NCI-H2196 (cell line): ENCODE data around the gene COPRS.
A peak's percentile ranks its signal among the peaks of the same experiment; 100 is the strongest.

Experiments used
- DNase-seq: peaks from one replicate; lab custom pipeline; 2025; ENCODE audit not compliant: unreplicated experiment; lab: John Stamatoyannopoulos, UW

COPRS gene, protein sequence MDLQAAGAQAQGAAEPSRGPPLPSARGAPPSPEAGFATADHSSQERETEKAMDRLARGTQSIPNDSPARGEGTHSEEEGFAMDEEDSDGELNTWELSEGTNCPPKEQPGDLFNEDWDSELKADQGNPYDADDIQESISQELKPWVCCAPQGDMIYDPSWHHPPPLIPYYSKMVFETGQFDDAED

DNA sequence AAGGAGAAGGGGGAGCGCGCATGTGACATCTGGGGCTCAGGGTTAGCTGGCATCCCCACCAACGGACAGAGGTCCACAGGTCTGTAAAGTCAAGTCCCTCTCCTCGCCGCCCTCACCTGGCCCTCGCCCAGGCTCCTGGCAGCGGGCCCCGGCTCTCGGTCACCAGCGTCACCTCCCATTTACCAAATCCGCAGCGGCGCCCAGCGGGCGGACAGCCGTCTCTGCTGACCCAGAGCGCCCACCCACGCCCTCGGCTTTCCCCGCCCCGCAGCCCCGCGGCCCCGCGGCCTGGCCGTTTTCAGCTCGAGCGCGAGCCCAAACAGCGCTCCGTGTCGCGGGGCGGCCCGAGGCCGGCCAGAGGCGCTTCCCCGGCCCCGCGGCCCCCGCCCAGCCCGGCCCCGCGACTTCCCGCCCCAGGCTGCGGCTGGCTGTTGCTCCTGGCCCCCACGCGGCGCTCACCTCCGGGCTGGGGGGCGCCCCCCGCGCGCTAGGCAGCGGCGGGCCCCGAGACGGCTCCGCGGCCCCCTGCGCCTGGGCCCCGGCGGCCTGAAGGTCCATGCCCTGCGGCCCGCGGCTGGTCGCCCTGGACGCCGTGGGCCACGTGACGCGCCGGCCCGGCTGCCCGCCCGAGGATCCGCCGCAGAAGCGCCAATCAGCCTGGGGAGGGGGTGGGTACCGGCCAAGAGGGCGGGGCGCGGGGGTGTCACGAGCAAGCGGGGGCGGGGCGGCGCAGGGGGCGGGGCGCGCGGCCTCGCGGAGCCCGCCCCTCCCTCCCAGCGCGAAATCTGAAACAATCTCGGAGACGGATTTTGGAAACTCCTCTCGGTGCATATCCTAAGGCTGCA is at the start of gene COPRS:
COPRS (minus strand) TSS at position 603 of the 845 bp plus-strand sequence; CDS start at position 558, 45 bp downstream.
- peak; percentile 60 for DNase-seq

DNA sequence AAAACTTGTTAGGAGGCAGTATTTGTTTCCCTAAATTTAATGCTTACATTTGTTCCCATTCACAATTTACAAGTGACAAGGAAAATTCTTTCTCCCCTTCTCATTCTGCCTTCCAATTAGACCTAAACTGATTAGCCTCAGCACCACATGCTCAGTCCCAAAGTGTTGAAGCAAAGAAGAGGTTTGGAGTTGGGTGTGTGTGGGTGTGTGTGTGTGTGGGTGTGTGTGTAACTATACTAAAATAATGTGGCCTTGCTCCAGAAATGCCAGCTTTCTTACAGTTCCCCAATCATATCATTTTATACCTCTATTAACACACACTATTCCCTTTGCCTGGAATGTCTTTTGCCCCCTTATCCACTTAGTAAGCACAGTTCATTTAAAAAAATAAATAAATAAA is 49.3 kb upstream of the COPRS start:
- no peak for DNase-seq

DNA sequence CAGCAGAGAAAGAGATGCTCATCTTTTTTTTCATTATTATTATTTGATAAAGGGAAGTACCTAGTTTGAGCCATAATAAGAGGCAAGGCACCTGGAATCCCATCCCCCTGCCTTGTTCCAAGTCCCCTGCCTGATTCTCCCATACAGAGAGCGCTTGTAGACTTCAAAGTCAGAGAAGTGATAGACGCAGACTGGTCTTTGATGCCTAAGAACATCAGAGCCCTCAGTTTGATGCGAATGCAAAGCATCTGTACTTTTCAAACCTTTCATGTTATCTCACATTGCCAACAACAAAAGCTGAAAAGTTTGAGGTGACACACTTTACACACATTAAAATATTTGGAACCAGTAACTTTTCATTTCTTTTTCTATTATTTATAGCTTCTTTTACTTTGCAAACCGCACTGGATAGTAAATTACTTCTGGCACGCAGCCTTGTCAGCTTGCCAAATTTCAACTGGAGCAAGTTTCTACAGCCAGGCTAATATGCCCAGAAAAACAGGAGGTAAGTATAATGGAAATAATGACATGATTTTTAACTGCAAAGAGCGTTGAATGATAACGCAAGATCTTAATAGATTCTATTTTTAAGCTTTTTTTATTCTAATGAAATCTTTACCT is 48.4 kb upstream of the COPRS start:
- no peak for DNase-seq

DNA sequence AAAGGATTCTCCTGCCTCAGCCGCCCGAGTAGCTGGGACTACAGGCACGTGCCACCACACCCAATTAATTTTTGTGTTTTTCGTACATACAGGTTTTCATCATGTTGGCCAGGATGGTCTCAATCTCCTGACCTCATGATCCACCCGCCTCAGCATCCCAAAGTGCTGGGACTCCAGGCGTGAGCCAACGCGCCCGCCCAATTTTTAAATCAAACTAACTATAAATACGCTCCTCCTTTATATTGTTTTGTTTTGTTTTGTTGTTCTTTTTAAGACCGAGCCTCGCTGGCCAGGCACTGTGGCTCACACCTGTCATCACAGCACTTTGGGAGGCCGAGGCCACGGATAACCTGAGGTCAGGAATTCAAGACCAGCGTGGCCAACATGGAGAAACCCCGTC is 44.4 kb upstream of the COPRS start:
- no peak for DNase-seq

DNA sequence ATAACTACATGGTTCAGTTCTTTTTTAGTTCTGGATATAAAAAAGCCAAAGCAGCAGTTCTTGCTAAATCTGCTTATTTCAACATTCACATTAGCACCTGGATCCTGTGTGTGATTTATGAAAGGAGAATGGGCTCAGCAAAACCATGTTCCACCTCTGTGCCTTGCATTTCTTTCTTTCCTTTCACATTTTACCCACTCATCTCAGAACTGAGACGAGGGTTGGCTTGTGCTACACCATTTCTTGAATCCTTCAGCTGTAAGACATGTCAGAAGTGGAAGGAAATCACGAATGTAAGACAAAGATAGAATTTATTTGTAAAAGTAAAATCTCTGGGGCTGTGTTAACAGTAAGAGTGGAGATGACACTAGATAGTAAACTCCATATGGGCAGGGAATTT is 43.6 kb upstream of the COPRS start:
- DNase-seq: no peak

DNA sequence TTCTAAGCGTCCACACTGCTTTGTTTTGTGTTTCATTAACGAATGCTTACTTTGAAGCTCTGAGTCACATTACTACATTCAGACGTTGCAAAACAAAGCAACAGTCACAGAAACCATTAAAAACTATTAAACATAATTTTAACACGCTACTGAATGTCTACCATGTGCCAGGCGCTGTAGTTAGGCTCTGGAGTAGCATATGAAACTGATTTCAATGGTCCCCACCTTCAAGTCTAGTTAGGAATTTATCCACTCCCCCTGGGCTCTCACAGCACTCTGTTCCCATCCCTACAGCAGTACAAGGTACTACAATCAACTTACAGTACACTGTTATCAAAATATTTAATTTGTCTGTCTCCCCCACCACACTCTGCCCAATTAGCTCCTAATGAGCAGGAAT is 41.8 kb upstream of the COPRS start:
- no peak for DNase-seq

DNA sequence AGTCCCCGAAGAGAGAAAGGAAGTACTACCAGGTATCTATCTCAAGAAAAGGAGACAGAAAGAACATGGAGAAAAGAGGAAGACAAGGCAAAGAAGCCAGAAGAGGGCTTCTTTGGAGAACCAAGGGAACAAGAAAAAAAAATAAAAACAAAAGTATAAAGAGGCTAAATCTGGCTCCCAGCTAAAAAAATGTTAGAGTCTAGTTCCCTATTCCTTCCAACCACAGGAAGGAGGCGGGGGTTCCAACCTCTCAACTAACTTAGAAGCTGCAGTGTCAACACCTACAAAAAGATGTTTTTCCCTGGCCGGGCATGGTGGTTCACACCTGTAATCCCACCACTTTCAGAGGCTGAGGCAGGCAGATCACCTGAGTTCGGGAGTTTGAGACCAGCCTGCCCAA is 29.1 kb upstream of the COPRS start:
- no peak for DNase-seq

DNA sequence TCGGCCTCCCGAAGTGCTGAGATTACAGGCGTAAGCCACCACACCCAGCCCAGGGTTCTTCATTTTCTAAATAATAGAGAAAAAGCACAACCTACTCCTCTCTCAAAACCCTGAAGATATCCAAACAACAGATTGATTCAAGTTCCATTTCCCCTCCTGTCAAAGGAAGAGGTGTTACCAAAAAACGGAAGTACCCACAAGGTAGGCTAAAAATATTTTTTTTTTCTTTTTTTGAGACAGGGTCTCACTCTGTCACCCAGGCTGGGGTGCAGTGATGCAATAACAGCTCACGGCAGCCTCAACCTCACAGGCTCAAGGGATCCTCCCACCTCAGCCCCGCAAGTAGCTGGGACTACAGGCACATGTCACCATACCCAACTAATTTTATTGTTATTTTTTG is 23.5 kb upstream of the COPRS start:
- no peak for DNase-seq

DNA sequence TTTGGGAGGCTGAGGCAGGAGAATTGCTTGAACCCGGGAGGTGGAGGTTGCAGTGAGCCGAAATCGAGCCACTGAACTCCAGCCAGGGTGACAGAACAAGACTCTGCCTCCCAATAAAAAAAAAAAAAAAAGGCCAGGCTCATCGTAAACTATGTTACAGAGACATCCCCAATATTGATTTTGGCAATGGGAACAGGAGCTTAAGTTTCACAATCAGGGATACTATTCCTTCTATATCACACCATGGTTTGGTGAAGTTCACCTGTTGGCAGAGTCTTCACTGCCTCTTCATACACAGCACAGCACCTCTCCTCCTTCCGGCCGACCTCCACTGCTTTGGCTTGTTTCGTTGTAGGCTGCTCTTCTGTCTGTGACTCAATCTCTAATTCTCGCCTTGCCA is 21.3 kb upstream of the COPRS start:
- DNase-seq: no peak

DNA sequence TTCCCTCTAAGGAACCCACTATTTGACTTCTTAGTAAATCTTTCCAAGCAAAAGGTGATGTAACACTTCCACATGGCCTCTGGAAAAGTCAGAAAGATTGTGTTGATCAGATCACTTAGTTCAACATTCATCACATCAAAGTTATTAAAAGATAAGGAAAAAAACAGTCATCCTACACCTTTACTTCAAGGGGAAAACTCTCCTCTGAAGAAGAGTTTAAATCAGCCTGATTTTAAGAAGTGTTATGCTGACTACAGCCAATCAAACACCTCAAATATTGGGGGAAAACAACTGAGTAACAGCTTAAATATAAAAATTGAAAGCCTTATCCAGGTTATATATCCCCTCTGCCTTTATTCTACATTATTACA is 19.6 kb upstream of the COPRS start:
- DNase-seq: no peak

DNA sequence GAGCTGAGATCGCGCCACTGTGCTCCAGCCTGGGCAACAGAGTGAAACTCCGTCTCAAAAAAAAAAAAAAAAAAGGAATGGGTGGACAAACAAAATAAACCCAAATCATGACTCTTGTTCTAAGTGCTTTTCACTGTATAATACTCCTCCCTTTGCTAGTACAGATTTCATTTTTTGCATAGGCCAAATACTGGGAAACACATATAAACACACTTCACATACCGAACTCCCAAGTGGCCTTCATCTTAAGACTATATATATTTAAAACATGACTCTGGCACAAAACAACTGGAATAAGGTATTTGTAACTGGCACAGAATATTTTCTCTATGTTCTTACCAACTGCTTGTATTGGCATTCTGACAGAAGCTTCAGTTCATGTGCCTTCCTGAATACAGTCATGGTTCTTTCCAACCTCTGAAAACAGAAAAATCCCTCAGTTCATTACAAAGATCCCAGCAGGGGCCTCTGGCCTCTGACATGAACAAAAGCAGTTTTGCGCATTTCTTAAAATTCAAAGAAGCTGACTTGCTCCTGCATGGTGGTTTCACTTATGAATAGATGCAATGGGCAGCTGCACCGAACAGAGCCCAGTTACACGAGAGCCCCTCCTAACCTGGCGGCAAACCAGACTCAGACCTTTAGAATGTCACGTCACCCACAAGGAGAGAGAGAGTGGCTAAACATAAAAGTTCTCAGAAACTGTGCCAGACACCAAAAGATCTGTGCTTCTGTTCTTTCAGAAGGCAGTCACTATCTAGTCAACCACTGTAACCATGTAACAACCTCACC is 19.1 kb upstream of the COPRS start:
- no peak for DNase-seq

DNA sequence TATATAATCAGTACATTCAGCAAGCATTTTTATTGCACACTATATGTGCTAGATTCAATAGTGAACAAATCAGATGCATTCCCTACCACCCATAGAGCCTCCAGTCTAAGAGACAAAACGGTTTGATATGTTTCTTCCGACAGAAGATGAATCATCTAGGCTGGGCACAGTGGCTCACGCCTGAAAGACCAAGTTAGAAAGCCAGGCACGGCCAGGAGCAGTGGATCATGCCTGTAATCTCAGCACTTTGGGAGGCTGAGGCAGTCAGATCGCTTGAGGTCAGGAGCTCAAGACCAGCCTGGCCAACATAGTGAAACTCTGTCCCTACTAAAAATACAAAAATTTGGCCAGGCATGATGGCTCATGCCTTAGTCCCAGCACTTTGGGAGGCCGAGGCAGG is 18.3 kb upstream of the COPRS start:
- no peak for DNase-seq

DNA sequence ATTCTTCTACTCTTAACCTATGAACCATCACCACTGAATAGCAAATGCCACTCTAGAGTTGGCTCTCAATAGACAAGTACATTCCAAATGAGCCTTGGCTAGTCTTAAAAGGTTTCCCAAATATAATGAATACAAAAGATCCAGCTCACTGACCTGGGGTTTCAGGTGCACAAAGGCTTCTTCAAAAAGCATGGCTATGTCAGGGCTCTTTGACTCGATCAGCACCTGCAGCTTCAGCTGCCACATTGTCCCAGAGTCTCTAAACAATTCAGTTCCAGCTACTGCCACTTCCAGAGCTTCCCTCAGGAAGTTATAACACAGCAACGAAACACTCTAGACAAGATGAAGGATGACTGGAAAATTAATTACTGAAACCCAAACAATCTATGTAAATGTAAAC is 16.0 kb upstream of the COPRS start:
- no peak for DNase-seq

DNA sequence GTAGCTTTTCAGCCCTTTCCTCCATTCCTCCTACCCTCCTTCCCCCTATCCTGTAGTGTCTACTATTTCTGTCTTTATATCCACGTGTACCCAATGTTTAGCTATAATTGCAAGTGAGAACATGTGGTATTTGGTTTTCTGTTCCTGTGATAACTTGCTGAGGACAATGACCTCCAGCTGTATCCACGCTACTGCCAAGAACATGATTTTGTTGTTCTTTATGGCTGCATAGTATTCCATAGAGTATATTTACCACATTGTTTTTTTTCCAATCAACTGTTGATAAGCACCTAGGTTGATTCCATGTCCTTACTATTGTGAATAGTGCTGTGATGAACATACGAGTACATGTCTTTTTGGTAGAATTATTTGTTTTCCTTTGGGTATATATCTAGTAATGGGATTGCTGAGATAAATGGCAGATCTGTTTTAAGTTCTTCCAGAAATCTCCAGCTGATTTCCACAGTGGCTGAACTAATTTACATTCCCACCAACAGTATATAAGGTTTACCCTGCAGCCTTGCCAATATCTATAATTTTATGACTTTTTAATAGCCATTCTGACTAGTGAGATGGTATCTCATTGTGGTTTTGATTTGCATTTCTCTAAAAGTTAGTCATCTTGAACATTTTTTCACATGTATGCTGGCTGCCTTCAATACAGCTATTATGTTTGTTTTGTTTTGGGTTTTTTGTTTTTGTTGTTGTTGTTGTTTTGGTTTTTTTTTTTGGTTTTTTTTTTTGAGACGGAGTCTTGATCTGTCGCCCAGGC is 10.9 kb upstream of the COPRS start:
- DNase-seq: no peak

DNA sequence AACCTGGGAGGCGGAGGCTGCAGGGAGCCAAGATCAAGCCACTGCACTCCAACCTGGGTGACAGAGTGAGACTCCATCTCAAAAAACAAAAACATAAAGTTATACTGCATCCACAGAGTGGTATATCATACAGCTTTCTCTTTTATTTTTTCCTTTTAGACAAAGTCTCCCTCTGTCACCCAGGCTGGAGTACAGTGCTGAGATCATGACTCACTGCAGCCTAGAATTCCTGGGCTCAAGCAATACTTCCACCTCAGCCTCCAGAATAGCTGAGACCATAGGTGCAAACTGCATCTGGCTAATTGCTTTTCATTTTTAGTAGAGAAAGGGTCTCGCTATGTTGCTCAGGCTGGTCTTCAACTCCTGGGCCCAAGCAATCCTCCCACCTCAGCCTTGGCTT is 10.0 kb upstream of the COPRS start:
- DNase-seq: no peak

DNA sequence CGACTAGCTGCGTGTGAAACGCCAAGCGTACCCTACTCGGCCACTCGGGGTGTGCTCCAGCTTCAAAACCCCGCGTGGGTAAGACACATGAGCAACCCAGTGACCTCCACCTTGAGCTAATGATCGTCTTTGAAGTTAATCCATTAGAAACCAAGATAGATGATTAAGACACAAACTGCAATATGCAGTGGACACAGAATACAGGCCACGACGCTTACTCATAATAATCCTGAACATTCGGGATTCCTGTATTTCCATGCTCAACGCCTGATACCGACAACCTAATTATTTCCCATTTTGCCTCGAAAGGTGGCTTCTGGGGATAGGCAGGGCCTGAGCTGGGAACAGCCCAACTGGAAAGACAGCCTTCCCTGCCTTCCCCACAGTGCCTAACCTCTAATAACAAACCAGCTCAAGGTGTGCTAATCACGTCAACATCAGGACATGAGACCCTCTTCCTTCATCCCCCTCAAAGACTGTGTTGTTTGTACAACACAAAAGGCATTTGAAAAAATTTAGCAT is 504 bp upstream of the COPRS start:
- no peak for DNase-seq

DNA sequence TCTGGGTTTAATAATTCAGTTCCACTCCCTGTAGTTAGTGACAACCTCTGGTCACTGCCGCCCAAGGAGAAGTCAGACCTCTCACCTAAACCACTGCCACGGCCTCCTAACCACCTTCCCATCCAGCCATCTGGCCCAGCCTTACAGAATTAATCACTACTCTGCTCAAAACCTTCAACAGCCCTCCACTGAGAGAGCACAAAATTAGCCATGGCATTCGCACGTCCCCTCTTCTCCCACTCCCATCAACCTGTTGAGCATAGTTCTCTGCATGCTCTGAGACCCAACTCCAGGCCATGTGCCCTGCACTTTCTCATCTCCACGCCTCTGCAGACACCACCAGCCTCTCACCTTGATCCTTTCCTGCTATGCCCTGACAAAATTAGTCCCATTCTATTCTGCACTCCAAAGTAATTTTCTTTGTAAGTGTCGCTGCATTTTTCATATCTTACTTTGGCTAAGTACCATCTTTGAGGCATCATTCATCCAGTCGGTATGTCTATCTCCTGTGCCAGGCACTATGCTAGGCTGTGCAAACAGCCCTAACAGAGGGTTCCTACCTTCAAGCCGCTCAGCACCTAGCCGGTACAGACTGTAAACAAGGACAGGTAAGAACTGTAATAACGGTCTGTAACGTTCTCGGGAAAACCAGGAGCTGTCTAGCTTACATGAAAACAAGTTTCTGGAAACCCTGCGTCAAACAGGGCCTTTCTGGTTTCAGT is 963 bp downstream of the COPRS start:
- DNase-seq: no peak

DNA sequence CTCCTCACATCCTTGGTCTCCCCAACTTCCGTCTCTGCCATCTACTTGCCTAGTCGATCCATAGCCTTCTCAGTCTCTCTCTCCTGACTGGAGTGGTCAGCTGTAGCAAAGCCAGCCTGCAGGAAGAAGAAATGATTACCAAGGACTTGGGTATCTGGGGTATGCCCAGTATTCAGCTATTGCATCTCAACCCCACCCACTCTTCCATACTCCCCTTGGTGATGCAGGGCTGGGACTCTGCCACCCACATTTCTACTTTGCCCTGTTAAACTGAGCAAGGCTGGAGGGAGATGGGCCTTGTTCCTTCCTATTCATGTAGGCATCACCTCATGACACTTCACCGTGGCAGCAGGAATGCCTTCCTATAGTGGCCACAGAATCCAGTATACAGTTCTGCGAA is 2.3 kb downstream of the COPRS start:
- DNase-seq: no peak

DNA sequence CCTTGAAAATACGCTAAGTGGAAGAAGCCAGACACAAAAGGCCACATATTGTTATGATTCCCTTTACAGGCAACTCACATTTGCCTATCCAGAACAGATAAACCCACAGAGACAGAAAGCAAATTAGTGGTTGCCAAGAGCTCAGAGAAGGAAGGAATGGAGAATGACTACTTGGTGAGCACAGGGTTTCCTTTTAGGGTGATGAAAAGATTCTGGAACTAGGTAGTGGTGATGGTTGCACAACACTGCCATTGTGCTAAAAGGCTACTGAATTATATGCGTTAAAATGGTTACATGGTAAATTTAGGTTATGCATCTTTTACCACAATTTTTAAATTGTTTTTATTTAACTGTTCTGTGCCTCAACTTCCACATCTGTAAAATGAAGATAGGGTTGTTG is 4.4 kb downstream of the COPRS start:
- no peak for DNase-seq

DNA sequence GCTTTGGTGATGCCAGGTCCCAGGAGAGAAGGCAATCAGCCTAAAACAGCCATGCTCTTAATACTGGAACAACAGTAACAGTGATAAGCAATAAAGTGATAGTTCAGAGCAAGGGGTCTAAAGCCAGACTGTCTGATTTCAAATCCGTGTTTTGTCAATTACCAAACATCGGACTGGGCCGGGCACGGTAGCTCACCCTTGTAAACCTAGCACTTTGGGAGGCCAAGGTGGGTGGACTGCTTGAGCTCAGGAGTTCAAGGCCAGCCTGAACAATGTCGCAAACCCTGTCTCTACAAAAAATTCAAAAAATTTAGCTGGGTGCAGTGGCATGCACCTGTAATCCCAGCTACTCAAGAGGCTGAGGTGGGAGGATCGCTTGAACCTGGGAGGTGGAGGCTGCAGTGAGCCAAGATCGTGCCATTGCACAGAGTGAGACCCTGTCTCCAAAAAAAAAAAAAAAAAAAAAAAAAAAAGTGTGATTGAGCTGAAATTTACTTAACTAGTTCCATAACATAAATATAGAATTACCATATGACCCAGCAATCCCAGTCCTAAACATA is 5.1 kb downstream of the COPRS start:
- DNase-seq: no peak
